Measurements from ENCODE around the gene KCNQ1.

DNA sequence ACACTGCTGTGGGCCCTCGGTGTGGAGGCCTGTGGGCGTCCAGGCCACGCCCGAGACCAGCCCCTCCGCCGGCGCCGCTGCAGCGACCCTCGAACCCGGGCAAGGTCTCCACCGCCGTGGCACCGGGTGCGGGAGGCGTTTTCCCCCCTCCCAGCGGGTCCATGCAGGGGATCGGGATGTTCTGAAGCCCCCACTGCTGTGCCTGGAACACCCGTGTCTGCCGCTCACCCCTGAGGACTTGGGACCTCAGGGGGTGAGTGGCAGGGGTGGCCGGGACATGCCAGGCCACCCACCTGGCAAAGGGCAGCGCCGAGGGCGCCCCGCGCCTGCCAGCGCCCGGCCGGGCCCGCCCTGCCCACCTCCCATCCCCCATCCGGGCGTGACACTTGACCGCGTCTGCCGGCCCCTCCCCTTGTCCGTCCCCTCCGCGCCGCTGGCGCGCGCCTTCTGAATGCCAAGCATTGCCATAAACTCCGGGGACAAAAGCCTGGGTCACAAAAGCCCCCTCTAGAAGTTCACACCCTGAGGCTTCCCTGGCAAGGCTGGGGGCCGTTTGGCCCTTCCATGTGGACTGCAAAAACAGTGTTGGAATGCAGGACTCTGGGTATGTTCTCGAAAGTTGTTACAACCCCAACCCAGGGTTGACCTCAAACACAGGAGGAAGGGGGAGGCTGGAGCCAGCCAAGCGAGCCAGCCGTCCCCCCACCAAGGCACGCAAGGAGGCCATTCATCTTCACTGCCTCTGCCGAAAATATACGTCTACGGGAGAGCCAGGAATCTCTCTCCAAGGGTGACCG is 255.8 kb downstream of the KCNQ1 start:
- TF ChIP-seq POLR2AphosphoS5 (IDR thresholded peaks at IDR 0.05) (no peak), POLR2A (IDR thresholded peaks at IDR 0.05) (no peak), EP300 (IDR thresholded peaks at IDR 0.05) (no peak)
- TF ChIP-seq, protein P1, sequence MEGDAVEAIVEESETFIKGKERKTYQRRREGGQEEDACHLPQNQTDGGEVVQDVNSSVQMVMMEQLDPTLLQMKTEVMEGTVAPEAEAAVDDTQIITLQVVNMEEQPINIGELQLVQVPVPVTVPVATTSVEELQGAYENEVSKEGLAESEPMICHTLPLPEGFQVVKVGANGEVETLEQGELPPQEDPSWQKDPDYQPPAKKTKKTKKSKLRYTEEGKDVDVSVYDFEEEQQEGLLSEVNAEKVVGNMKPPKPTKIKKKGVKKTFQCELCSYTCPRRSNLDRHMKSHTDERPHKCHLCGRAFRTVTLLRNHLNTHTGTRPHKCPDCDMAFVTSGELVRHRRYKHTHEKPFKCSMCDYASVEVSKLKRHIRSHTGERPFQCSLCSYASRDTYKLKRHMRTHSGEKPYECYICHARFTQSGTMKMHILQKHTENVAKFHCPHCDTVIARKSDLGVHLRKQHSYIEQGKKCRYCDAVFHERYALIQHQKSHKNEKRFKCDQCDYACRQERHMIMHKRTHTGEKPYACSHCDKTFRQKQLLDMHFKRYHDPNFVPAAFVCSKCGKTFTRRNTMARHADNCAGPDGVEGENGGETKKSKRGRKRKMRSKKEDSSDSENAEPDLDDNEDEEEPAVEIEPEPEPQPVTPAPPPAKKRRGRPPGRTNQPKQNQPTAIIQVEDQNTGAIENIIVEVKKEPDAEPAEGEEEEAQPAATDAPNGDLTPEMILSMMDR (IDR thresholded peaks at IDR 0.05): no peak
